ENCODE measurements around the gene SFTPD.

Gene SFTPD

DNA sequence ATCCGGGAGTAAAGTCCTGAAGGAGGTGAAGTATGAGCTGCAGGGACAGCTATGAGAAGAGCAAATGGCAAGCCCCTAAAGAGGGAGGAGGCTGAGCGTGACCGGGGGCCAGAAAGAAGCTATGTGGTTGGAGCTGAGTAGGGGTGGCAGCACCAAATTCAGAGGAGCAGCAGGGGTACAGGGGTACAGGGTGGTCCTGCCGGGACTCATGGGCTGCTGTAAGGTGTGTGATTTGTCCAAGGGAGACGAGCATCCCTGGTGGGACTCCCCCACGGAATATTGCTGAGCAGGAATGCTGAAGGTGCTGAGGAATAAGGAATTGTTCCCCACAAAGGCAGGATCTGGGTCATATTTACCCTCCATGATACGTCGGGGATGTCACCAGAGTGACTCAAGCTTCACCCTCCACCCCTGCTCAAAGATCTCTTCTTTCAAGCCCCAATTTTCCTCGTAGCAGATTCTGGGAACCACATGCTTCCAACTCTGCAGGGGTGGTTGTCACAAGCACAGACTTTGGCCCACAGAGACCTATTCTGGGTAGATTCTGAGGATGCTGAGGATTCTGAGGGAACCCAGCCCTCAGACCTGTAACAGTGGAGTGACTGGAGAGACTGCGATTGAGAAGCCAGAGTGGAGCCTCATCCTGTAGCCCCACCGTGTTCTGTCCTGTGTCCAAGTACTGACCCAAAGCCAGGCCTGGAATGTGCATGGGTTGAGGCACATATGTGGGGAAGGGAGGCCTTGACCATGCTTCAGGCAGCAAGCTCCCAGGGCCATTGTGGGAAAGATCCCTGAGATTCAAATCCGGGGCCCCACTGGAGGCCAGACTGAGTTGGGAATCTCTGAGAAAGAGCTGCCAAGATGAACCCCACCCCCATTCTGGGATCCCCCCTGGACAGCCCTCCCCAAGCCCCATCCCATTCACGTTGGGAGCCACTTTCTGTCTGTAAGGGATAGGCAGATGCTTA, 4.2 kb downstream of the SFTPD start:
- DNase-seq (ENCODE audit: low read depth, low spot score), result no peak

DNA sequence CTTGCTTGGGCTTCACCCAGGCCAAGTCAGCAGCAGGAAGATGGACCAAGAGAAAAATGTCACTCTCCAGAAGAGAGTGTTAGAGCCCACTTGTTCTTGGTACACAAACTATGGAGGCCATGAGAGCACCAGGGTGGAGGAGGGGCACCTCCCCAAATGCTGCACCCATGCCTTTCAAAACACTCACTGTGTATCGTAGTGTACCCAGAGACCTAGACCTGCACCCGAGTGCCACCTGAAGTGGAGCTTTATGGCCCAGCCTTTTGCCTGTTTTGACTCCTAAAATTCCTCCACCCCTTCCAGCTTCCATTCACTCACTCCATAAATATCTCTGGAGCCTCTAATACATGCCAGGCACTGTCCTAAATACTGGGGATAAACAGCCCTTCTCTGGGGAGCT, 5.0 kb downstream of the SFTPD start:
- no peak for DNase-seq (ENCODE audit: low read depth, low spot score)

DNA sequence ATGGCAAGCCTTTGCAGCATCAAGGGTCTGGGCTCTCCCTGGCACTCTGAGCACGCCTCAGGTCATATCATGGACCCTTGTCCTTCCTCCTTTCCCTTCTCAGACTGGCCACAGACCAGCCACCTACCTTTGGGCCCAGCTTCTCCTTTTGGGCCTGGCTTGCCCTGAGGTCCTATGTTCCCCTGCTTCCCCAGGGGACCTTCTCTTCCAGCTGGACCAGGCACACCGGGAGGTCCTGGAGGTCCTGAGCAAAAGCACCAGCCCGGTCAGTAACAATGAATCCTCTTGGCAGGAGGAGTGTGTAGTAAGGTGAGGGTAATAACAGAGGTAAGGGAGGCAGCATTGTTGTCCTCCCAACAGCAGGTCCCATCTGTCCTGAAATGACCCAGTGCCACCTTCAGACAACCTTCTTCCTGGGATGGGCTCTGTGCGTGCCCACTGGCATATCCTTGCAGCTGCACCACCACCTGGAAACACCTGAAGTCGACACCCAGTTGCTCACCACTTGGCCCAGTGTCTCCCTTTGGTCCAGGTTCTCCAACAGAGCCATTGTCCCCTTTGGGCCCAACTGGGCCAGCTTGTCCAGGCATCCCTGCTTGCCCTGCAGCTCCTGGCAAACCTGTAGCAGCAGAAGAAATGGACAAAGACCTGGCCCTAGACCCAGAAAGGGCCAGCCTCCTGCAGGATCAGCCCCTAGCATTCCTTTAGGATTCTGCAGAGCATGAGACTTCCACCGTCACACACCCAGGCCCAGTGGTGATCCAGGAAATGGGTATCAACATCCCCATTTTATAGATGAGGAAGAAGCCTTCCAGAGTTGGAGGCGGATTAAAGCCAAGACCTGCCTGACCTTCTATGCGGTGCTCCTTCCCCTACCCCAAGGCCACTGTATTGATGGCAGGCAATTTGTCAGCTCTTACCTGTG, 6.4 kb downstream of the SFTPD start:
- no peak for DNase-seq (ENCODE audit: low read depth, low spot score)

DNA sequence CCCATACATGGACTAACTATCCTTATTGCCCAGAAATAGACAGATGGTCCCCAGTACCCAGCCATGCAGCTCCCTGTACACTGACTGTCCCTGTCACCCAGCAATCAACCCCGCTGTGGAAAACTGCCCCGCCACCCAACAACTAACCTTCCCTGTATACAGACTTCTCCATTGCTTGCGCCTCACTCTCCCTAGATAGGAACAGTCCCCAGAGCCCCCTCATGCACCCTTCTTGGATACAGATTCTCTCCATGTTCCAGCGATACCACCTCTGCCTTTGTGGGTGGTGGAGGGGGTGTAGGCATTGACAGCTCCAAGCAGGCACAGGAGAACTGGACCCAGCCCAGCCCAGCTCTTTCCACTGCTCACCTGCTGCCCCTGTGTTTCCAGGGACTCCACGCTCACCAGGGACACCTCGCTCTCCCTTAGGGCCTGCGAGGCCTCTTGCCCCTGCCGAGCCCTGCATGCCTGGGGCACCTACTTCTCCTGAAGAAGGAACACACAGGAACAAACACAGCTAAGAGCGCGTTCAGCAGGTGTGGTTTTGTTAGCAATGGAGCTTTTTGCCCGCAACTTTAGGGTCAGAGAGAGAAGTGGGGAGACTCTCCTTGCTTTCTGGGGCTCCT, 7.2 kb downstream of the SFTPD start:
- DNase-seq (ENCODE audit: low read depth, low spot score), result no peak

GRCh38 chr10:79941146-79941545, 7.8 kb downstream of the SFTPD start:
- DNase-seq (ENCODE audit: low read depth, low spot score), result no peak

DNA sequence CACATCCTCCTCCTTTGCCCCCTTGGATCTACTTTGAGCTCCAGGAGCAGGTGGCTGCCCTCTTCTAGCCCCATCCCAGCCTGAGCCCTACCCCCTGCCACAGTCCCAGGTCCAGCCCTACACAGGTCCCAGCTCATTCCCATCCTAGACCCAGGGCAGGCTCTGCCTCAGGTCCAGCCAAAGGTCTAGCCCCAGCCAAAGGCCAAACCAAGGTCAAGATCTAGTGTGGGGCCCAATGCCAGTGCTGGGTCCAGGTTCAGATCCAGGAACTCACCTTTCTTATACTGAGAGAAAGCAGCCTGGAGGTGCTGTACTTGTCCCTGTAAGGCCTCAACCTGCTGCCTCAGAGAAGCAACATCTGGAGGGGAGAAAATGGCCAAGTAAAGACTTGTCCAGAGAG, 8.5 kb downstream of the SFTPD start:
- no peak for DNase-seq (ENCODE audit: low read depth, low spot score)

- no peak for DNase-seq (ENCODE audit: low read depth, low spot score)
These were observed 8.9 kb downstream of the SFTPD start for GRCh38 chr10:79939969-79940368.

DNA sequence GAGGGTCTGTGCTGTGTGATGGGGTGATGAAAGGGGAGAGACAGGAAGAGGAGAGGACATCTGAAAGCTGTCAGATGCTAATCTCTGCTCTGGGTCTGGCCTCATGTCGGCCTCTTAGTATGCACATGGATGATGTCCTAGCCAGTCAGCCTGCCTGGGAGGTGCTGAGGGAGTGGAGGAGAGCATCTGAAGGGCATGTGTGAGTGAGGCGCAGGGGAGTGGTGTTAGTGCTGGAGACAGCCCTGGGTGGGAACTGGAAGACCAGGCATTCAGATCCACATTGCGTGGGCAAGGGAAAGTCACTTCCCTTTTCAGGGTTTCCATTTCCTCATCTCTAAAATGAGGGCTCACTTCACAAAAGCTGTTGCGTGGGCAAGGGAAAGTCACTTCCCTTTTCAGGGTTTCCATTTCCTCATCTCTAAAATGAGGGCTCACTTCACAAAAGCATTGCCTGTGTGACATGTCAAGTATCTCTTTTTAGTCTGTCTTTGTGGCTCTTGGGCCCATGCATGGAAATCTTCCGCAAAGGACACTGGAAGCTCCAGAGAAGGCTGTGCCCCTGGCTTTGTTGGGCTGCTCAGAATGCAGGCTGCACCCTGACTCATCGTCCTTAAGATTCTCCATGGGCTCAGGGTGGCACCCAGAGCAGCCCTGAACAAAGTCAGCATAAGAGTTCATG, 10.0 kb downstream of the SFTPD start:
- DNase-seq (ENCODE audit: low read depth, low spot score), result no peak

GRCh38 chr10:79937701-79938151, 11.2 kb downstream of the SFTPD start:
- no peak for DNase-seq (ENCODE audit: low read depth, low spot score)

DNA sequence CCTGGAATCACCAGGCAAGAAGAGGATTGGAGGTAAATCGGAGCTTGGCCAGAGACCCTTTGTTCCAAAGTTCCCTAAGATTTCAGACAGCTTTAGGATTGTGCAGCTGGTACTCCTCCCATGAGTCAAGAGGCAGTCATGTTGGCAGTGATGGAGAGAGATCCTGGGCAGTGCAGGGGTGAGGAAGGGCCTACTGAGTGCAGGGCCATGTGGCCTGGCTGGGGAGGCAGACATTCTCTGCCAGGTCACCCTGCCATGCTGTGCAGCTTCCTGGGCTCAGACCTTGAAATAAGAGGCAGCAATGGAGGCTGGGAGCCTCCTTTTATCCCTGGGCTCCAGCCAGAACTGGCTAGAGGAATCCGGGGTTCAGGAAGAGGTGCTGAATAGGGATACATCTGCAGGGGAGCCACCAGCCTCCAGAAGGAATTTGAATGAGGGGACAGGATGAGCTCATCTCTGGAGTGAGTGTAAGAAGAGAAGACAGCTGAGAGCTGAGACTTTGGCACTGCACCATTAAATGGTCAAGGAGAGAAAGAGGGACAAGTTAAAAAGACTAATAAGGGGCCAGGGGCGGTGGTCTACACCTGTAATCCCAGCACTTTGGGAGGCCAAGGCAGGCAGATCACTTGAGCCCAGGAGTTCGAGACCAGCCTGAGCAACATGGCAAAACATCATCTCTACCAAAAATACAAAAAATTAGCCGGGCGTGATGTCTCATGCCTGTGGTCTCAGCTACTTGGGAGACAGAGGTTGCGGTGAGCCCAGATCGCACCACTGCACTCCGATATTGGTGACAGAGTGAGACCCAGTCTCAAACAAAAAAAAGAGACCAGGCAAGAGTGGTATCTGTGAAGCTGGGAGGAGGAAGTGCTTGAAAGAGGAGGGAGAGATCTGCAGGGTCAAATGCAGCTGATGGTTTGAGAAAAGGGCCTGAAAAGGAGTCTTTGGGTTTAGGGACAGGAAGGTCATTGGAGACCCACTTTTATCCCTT, 12.0 kb downstream of the SFTPD start:
- DNase-seq (ENCODE audit: low read depth, low spot score), result no peak

DNA sequence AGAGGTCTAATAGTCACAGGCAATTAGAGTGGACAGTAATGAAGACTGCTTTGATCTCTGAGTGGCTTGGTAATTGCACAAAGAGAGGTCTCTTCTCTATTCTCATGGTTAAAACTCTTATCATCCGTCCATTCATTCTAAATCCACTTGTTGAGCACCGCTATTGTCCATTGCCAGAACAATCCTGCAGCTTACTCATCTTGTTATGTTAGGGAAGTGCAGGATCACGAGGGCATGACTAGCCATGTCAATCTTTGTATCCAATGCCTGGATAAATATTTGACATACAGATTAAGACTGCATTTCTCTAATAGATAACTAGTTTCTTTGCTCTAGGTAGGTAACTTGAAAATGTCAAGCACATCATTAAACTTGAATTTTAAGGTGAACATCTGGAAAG, 14.9 kb downstream of the SFTPD start:
- DNase-seq (ENCODE audit: low read depth, low spot score), result no peak

DNA sequence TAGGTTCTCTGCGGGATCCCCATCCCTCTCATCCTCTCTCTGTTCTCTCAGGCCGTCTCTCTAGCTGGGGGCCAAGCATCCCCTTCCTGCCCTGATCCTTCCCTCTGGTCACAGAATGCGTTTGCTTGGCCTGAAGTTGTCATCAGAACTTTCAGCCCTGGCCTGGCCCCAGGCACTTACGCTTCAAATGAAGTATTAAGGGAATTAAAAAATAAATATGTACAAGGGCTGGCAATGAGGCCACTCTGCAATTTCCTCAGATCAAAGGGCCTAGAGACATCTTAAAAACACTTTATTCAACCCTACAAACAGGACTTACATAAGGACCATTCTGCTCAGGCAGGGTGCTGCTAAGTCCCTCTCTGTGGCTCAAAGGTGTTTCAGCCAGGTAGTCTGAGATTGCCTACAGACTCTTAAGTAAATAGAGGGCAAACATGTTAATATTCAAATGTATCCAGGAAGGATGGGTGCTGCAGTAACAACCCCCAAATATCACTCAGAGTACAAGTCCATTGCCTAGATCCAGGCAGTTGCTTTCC, 16.0 kb downstream of the SFTPD start:
- no peak for DNase-seq (ENCODE audit: low read depth, low spot score)

DNA sequence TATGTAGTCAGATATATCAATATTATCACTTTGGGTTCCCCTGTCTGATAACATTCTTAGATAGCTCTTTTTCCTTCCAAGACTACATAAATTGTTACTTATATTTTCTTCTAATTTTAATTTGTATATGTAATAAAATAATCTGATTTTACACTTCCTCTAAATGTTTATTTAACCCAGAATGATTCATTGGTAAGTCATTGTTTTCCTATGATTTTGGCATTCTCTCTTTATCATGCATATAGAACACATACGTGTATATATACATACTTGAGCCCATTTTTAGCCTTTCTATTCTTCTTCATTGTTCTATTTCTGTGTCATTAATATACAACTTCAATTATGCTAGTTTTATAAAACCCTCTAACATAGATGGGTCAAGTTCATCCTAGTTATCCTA, 16.6 kb downstream of the SFTPD start:
- DNase-seq (ENCODE audit: low read depth, low spot score), result no peak

GRCh38 chr10:79930751-79931150, 18.2 kb downstream of the SFTPD start:
- no peak for DNase-seq (ENCODE audit: low read depth, low spot score)

DNA sequence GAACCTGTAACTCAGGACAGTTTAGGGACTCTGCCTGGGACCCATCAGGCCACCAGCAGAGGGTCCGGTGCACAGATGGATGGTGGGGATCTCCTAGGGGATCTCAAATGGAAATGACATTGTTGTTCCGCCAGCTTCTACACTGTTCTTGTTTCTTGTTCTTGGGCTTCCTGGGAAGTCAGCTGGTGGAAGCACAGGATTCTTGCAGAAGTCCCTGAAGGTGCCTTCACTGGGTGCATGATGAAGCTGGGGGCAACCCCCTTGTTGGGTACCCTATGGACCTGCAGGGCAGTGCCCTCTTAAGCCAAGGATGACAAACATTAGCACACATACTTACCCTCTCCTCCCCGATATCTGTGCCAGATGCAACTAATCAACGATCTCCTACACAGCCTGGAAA, 18.6 kb downstream of the SFTPD start:
- no peak for DNase-seq (ENCODE audit: low read depth, low spot score)

- DNase-seq (ENCODE audit: low read depth, low spot score), result peak; percentile 88
These were observed 19.4 kb downstream of the SFTPD start for GRCh38 chr10:79929409-79929904.

GRCh38 chr10:79928028-79928583, 20.8 kb downstream of the SFTPD start:
- no peak for DNase-seq (ENCODE audit: low read depth, low spot score)

- DNase-seq (ENCODE audit: low read depth, low spot score), result no peak
These were observed 21.6 kb downstream of the SFTPD start for GRCh38 chr10:79927111-79927828.

GRCh38 chr10:79926037-79926436, 22.9 kb downstream of the SFTPD start:
- no peak for DNase-seq (ENCODE audit: low read depth, low spot score)
